Activated CD4-positive, CD25-positive, alpha-beta regulatory T cell treated with anti-CD3 and anti-CD28 coated beads, Interleukin-2, amount 50 U/mL, for 24 hours (primary cell): Measurements from ENCODE around the gene MLST8.

Experiments used
- ATAC-seq, 2 donors: fragments of 150-1000 bp; cut with Tn5 transposase; one replicate each; pipeline ENCODE4 v1.10.0; 2021; ENCODE audit warnings: mild to moderate bottlenecking in 1 of 2, moderate library complexity in 1 of 2

The MLST8 gene

GRCh38 chr16:2173916-2174315 lies 31.3 kb upstream of the MLST8 start:
- ATAC-seq = no peak

GRCh38 chr16:2174396-2175131 lies 30.7 kb upstream of the MLST8 start:
- no peak for ATAC-seq

DNA sequence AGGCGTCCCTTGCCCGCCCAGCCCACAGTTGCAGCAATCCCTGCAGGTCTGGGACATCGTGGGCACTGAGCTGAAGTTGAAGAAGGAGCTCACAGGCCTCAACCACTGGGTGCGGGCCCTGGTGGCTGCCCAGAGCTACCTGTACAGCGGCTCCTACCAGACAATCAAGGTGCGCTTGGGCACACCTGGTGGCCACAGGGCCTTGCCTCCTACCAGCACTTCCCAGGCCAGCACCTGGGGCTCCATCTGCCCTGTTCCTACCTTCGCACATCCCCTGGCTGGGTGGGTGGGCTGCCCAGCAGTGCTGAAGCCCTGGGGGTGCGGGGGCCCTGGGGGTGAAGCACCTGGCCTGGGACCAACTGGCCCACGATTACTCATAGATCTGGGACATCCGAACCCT lies 29.8 kb upstream of the MLST8 start:
- ATAC-seq = no peak

GRCh38 chr16:2176047-2176446 lies 29.2 kb upstream of the MLST8 start:
- ATAC-seq = no peak

DNA sequence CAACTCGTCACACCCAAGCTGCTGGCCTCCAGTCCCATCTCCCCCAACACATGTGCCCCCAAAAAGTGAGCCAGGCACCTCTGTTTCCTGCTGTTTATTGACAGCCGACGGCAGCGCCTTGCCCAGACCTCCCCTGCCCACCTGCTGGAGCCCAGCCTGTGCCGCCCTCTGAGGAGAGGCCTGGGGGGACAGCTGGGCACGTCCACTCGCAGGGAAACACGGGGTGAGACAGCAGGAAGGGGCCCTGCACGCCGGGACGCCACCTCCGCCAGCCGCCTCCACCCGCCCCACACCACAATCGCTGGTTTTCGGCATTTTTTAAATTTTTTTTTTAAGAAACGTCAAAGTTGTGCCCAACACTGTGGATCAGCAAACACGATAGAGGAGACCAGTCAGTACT lies 28.2 kb upstream of the MLST8 start:
- ATAC-seq = no peak

- ATAC-seq = no peak
Measured at GRCh38 chr16:2177561-2177960, 27.7 kb upstream of the MLST8 start.

- peak; percentile 24 to 46 for ATAC-seq
Measured at GRCh38 chr16:2178321-2179106, 26.7 kb upstream of the MLST8 start.

GRCh38 chr16:2179107-2179501 lies 26.1 kb upstream of the MLST8 start:
- no peak for ATAC-seq

GRCh38 chr16:2179576-2179975 lies 25.7 kb upstream of the MLST8 start:
- ATAC-seq = no peak

GRCh38 chr16:2180461-2180860 lies 24.8 kb upstream of the MLST8 start:
- ATAC-seq = no peak

GRCh38 chr16:2180962-2181923 lies 24.0 kb upstream of the MLST8 start:
- no peak for ATAC-seq

- ATAC-seq = no peak
Measured at GRCh38 chr16:2181952-2182351, 23.3 kb upstream of the MLST8 start.

DNA sequence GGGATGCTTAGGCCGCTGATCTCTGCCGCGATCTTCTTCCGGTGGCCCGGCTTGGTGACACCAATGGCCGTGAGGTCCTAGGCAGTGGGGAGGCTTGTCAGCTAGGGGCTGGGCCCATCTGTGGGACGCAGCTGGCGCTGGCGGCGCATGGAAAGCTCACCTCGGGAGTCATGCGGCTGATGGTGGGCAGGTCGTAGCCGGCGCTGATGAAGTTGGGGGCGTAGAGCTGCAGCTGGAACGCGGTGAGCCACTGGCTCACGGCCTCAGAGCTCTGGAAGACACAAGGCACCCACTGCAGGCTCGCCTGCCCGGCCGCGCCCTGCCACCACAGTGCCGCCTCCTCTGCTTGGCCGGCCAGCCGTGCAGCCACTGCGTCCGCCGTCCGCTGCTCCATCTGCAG lies 21.6 kb upstream of the MLST8 start:
- no peak for ATAC-seq

DNA sequence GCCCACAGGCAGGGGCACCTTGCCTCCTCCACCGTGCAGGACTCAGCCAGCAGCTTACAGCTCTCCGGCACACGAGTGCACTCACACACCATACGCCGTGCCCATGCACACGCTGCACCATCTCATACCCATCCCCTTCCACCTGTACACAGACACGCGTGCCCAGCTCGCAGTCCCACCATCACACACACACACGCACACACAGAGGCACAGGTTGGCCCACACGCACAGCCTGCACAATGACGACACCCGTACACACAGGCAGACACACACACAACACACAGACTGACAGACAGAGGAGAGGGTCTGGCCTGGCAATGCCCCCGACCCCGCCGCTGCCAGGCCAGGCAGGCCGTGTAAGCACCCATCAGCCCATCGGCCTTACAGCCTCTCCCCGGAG lies 20.9 kb upstream of the MLST8 start:
- no peak for ATAC-seq

DNA sequence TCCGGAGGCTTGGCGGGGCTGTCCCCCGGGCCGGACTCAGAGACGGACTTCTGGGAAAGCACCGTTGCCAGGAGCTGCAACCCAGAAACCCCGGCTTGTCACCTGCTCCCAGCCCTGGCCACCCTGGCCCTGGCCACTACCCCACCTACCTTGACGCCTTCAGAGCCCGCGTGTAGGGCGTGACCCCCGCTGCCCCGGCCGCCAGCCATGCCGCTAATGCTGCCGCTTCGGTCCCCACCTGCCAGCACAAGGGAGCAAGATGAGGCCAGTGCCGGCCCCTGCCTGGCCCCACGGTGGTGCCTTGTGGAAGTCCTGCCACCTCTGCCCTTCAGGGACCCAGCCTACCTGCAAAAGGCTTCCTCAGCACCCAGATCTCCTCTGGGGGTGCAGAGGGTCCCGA lies 20.3 kb upstream of the MLST8 start:
- ATAC-seq = no peak

DNA sequence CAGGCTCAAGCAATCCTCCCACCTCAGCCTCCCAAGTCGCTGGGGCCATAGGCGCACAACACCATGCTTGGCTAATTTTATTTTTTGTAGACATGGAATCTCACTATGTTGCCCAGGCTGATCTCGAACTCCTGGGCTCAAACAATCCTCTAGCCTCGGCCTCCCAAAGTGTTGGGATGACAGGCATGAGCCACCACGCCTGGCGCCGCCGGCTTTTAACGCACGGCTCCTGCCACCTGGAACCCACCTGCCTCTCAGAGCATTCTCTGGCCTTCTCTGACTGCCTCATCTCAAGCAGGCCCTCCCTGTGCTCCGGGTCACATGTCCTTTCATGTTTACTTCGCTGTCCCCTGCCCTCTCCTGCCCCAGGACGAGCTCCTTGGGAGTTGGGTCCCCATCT lies 19.2 kb upstream of the MLST8 start:
- no peak for ATAC-seq

- no peak for ATAC-seq
Measured at GRCh38 chr16:2186505-2186904, 18.7 kb upstream of the MLST8 start.

GRCh38 chr16:2187212-2187611 lies 18.0 kb upstream of the MLST8 start:
- no peak for ATAC-seq

GRCh38 chr16:2188395-2188794 lies 16.9 kb upstream of the MLST8 start:
- no peak for ATAC-seq

GRCh38 chr16:2189252-2189893 lies 15.9 kb upstream of the MLST8 start:
- no peak for ATAC-seq

DNA sequence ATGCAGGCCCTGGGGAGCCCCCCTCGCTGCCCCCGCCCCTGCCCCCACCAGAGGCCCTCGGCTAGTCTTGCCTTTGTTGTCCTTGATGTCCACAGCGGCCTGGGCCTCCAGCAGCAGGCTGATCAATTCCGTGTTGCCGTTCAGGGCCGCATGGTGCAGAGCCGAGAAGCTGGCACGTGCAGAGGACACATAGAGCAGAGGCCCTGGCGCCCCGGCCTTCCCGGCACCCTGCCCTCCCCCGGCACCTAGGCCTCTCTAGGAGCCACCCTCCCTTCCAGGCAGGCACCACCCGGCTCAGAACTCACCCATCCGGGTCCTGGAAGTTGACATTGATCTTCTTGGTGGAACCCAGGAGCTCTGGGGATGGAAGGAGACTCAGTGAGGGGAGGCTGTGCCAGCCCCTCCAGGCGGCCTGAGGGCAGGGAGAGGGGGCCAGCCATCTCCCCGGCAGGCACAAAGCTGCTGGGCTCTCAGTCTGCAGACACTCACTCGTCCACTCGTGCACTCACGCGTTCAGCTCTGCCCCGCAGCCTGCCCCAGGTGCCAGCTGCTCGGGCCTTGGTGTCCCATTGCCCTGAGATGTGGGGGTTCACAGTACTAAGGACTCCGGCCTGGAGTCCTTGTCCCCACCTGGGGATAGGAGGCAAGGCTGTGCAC lies 15.1 kb upstream of the MLST8 start:
- ATAC-seq = no peak
